ENCODE results near the gene PMPCA. TPM values are rescaled to one million over a fixed set of nuclear protein-coding genes. Genes with fewer than 3 reads are reported as not detected.
"Not testable (repeated sequence)": the region's sequence is repeated elsewhere in the genome, so short reads cannot be mapped to it uniquely, and the experiment has no call there.

PMPCA gene
- polyA plus RNA-seq, 1 experiment: 61.6 TPM

DNA sequence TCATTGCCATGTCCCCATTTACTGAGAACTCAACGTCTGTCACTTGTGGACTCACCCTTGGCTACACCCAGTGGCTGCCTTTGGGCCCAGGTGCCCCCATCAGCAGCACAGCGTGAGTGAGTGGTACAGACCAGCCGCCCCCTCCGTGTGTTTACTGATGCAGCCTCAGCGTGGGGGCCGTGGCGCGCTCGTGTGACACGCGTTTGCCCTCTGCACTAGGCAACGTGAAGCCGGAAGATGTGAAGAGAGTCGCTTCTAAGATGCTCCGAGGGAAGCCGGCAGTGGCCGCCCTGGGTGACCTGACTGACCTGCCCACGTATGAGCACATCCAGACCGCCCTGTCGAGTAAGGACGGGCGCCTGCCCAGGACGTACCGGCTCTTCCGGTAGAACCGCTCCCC lies 12.4 kb downstream of the PMPCA start:
- no peaks in the 10 kb centered on the region for H3K27me3 ChIP-seq (ENCODE audit: control insufficient read depth, insufficient read depth, low read length)
- ChIA-PET POLR2A (no interaction called here), CTCF (interaction anchor here (1.1 kb wide), 1 partner anchor 17 kb away, joined by 6 read pairs; no protein-coding TSS in a partner anchor)
- peaks cover 36% of the 10 kb centered on the region for H3K36me3 ChIP-seq (ENCODE audit: control insufficient read depth, insufficient read depth, low read length)
- TF ChIP-seq, protein P1, sequence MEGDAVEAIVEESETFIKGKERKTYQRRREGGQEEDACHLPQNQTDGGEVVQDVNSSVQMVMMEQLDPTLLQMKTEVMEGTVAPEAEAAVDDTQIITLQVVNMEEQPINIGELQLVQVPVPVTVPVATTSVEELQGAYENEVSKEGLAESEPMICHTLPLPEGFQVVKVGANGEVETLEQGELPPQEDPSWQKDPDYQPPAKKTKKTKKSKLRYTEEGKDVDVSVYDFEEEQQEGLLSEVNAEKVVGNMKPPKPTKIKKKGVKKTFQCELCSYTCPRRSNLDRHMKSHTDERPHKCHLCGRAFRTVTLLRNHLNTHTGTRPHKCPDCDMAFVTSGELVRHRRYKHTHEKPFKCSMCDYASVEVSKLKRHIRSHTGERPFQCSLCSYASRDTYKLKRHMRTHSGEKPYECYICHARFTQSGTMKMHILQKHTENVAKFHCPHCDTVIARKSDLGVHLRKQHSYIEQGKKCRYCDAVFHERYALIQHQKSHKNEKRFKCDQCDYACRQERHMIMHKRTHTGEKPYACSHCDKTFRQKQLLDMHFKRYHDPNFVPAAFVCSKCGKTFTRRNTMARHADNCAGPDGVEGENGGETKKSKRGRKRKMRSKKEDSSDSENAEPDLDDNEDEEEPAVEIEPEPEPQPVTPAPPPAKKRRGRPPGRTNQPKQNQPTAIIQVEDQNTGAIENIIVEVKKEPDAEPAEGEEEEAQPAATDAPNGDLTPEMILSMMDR (IDR thresholded peaks at IDR 0.05; ENCODE audit: insufficient read depth, low read depth, low read length): no peak
- H3K4me3 ChIP-seq (ENCODE audit: low read depth, low read length): no peak overlapping the region
- DNase-seq (ENCODE audit: low read depth): no peak

DNA sequence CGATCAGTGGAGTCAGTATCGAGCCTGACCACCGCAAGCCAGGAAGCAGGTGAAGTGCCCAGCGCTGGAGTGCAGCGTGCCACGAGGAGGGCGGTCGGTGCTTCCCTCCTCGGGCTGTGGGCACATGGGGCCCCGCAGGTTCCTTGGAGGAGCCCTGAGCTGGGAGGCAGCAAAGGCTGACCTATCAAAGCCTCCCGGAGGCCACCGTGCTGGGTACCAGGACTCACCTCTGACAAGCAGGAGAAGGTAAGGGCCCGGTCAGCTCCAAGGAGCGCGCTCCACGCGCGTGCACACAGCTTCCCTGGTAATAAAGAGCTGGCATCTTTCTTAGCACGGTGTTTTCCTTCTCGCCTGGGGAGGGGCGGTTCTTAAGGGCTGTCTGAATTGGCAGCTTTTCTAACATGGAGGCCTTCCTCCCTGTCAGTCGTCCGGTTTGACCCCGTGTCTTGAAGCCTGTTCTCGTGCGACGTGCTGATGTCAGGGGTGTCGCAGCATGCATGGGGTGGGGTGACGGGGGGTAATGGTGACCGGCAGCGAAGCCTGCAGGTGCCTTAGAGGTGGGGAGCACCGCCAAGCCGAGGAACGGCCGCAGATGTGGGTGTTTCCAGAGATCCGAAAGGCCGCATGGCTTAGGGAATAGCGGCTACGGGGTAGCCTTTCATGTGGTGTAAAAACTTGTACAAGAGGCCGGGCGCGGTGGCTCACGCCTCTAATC lies 13.1 kb downstream of the PMPCA start:
- ChIA-PET POLR2A (no interaction called here), CTCF (interaction anchor here (0.9 to 1.5 kb wide), 5 partner anchors 10 to 23 kb away, joined by 3 to 6 read pairs (median 4); no protein-coding TSS in a partner anchor)
- Histone ChIP-seq H3K27me3 (ENCODE audit: control insufficient read depth, insufficient read depth, low read length) (no peaks in the 10 kb centered on the region), H3K4me3 (ENCODE audit: low read depth, low read length) (no peak overlapping the region), H3K36me3 (ENCODE audit: control insufficient read depth, insufficient read depth, low read length) (peaks cover 29% of the 10 kb centered on the region)
- DNase-seq (ENCODE audit: low read depth): no peak
- TF ChIP-seq, protein P1 (IDR thresholded peaks at IDR 0.05; ENCODE audit: insufficient read depth, low read depth, low read length): no peak

DNA sequence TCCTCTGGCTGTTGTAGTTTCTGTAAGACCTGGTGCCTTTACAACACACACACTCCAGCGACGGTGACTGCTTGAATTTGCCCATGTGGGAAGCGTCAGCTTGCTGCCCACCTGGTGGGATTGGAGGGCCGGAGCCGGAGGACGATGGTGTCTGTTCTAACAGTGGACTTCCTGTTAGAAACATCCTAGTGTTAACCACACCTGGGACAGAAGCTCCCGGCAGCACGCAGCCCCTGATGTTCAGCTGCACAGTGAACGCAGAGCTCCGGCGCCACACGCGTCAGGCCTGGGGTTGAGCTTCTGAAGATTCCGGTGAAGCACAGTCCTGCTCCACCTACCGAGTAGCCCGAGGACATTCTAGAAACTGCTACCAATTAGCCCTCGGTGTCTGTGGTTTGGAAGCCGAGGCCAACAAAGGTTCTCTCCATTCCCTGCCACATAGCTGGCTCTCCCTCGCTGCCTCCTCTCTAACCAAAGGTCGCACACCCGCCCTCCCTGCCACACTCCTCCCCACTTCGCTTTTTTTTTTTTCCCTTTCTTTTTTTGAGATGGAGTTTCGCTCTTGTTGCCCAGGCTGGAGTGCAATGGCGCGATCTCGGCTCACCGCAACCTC lies 14.4 kb downstream of the PMPCA start:
- POLR2A ChIA-PET: no interaction called here
- peaks cover 30% of the 10 kb centered on the region for H3K36me3 ChIP-seq (ENCODE audit: control insufficient read depth, insufficient read depth, low read length)
- no peaks in the 10 kb centered on the region for H3K27me3 ChIP-seq (ENCODE audit: control insufficient read depth, insufficient read depth, low read length)
- TF ChIP-seq, protein P1 (IDR thresholded peaks at IDR 0.05; ENCODE audit: insufficient read depth, low read depth, low read length): no peak
- DNase-seq (ENCODE audit: low read depth): no peak
- no peak overlapping the region for H3K4me3 ChIP-seq (ENCODE audit: low read depth, low read length)
- CTCF ChIA-PET: interaction anchor here (0.9 to 1.5 kb wide), 4 partner anchors 10 to 24 kb away, joined by 3 to 6 read pairs (median 4); no protein-coding TSS in a partner anchor

- H3K36me3 ChIP-seq (ENCODE audit: control insufficient read depth, insufficient read depth, low read length): peaks cover 33% of the 10 kb centered on the region
- CTCF ChIA-PET: interaction anchor here (0.6 to 1.5 kb wide), 2 partner anchors 12 to 13 kb away, joined by 5 to 6 read pairs; no protein-coding TSS in a partner anchor
- DNase-seq (ENCODE audit: low read depth); H3K27me3 ChIP-seq (ENCODE audit: control insufficient read depth, insufficient read depth, low read length); POLR2A ChIA-PET; H3K4me3 ChIP-seq (ENCODE audit: low read depth, low read length): not testable (repeated sequence)
Measured at GRCh38 chr9:136425367-136425766, 14.9 kb downstream of the PMPCA start.

- Histone ChIP-seq H3K4me3 (ENCODE audit: low read depth, low read length) (no peak overlapping the region), H3K36me3 (ENCODE audit: control insufficient read depth, insufficient read depth, low read length) (peaks cover 31% of the 10 kb centered on the region), H3K27me3 (ENCODE audit: control insufficient read depth, insufficient read depth, low read length) (no peaks in the 10 kb centered on the region)
- TF ChIP-seq, protein P1 (IDR thresholded peaks at IDR 0.05; ENCODE audit: insufficient read depth, low read depth, low read length): no peak
- POLR2A ChIA-PET: no interaction called here
- no peak for DNase-seq (ENCODE audit: low read depth)
- CTCF ChIA-PET: no interaction called here
Measured at GRCh38 chr9:136426787-136427186, 16.3 kb downstream of the PMPCA start.

All from BJ (cell line).